Activated T-cell treated with anti-CD3 and anti-CD28 coated beads, Interleukin-2, amount 50 U/mL, for 24 hours (primary cell): ENCODE measurements around the gene ZC3H13.

Experiments used
- DNase-seq: peaks from one replicate; pipeline ENCODE4 v3.0.0-alpha.2; 2020
- H3K27ac Mint-ChIP-seq: 2 replicates; pipeline ENCODE4 v1.8.0; 2020; ENCODE audit warnings: mild to moderate bottlenecking, mixed read lengths
- H3K27me3 Mint-ChIP-seq: 2 replicates; pipeline ENCODE4 v1.8.0; 2020; ENCODE audit warnings: mixed read lengths
- H3K36me3 Mint-ChIP-seq: 2 replicates; pipeline ENCODE4 v1.8.0; 2020; ENCODE audit warnings: low read depth, mixed read lengths
- H3K4me1 Mint-ChIP-seq: 2 replicates; pipeline ENCODE4 v1.8.0; 2020; ENCODE audit warnings: low read depth, mixed read lengths
- H3K4me3 Mint-ChIP-seq: 2 replicates; pipeline ENCODE4 v1.8.0; 2020; ENCODE audit warnings: mild to moderate bottlenecking, moderate library complexity, mixed read lengths
- H3K9me3 Mint-ChIP-seq: 2 replicates; pipeline ENCODE4 v1.8.0; 2020; ENCODE audit warnings: mixed read lengths

Gene ZC3H13

GRCh38 chr13:46045424-46045823, 7.1 kb downstream of the ZC3H13 start:
- Mint-ChIP-seq H3K4me3 (no peak overlapping the region), H3K4me1 (peaks cover 37% of the 10 kb centered on the region), H3K27me3 (no peaks in the 10 kb centered on the region), H3K27ac (no peak overlapping the region), H3K9me3 (no peaks in the 10 kb centered on the region), H3K36me3 (peaks cover 56% of the 10 kb centered on the region)
- DNase-seq = no peak

GRCh38 chr13:46043647-46044046, 8.9 kb downstream of the ZC3H13 start:
- Mint-ChIP-seq H3K9me3 (no peaks in the 10 kb centered on the region), H3K4me3 (no peak overlapping the region), H3K4me1 (peaks cover 25% of the 10 kb centered on the region), H3K36me3 (peaks cover 59% of the 10 kb centered on the region), H3K27me3 (no peaks in the 10 kb centered on the region), H3K27ac (no peak overlapping the region)
- no peak for DNase-seq

- H3K36me3 Mint-ChIP-seq = peaks cover 72% of the 10 kb centered on the region
- no peaks in the 10 kb centered on the region for H3K9me3 Mint-ChIP-seq
- H3K4me3 Mint-ChIP-seq = no peak overlapping the region
- H3K27ac Mint-ChIP-seq = no peak overlapping the region
- H3K4me1 Mint-ChIP-seq = peaks cover 13% of the 10 kb centered on the region
- no peak for DNase-seq
- H3K27me3 Mint-ChIP-seq = no peaks in the 10 kb centered on the region
Observed at GRCh38 chr13:46041419-46041839, 11.1 kb downstream of the ZC3H13 start.

- H3K36me3 Mint-ChIP-seq = peaks cover 77% of the 10 kb centered on the region
- H3K27ac Mint-ChIP-seq = no peak overlapping the region
- H3K27me3 Mint-ChIP-seq = no peaks in the 10 kb centered on the region
- no peak for DNase-seq
- H3K4me3 Mint-ChIP-seq = no peak overlapping the region
- H3K4me1 Mint-ChIP-seq = peaks cover 13% of the 10 kb centered on the region
- H3K9me3 Mint-ChIP-seq = no peaks in the 10 kb centered on the region
Observed at GRCh38 chr13:46040763-46041162, 11.8 kb downstream of the ZC3H13 start.

- no peaks in the 10 kb centered on the region for H3K9me3 Mint-ChIP-seq
- H3K27me3 Mint-ChIP-seq = no peaks in the 10 kb centered on the region
- peaks cover 78% of the 10 kb centered on the region for H3K36me3 Mint-ChIP-seq
- peaks cover 9% of the 10 kb centered on the region for H3K4me1 Mint-ChIP-seq
- H3K27ac Mint-ChIP-seq = no peak overlapping the region
- DNase-seq = no peak
- H3K4me3 Mint-ChIP-seq = no peak overlapping the region
Observed at GRCh38 chr13:46039411-46040182, 12.9 kb downstream of the ZC3H13 start.

- no peak for DNase-seq
- no peaks in the 10 kb centered on the region for H3K9me3 Mint-ChIP-seq
- H3K4me1 Mint-ChIP-seq = peaks cover 7% of the 10 kb centered on the region
- peaks cover 86% of the 10 kb centered on the region for H3K36me3 Mint-ChIP-seq
- H3K27ac Mint-ChIP-seq = no peak overlapping the region
- H3K27me3 Mint-ChIP-seq = no peaks in the 10 kb centered on the region
- no peak overlapping the region for H3K4me3 Mint-ChIP-seq
Observed at GRCh38 chr13:46038296-46038695, 14.2 kb downstream of the ZC3H13 start.

- Mint-ChIP-seq H3K27ac (no peak overlapping the region), H3K9me3 (peaks cover 7% of the 10 kb centered on the region), H3K4me3 (no peak overlapping the region), H3K36me3 (peaks cover 88% of the 10 kb centered on the region), H3K27me3 (no peaks in the 10 kb centered on the region), H3K4me1 (peaks cover 20% of the 10 kb centered on the region)
- no peak for DNase-seq
Observed at GRCh38 chr13:46035066-46035465, 17.5 kb downstream of the ZC3H13 start.

- Mint-ChIP-seq H3K27me3 (no peaks in the 10 kb centered on the region), H3K36me3 (peaks cover 85% of the 10 kb centered on the region), H3K4me3 (no peak overlapping the region), H3K27ac (no peak overlapping the region), H3K4me1 (peaks cover 30% of the 10 kb centered on the region), H3K9me3 (peaks cover 7% of the 10 kb centered on the region)
- no peak for DNase-seq
Observed at GRCh38 chr13:46032341-46032740, 20.2 kb downstream of the ZC3H13 start.

GRCh38 chr13:46031581-46032263, 20.8 kb downstream of the ZC3H13 start:
- Mint-ChIP-seq H3K4me1 (peaks cover 30% of the 10 kb centered on the region), H3K27me3 (no peaks in the 10 kb centered on the region), H3K4me3 (no peak overlapping the region), H3K27ac (no peak overlapping the region), H3K36me3 (peaks cover 82% of the 10 kb centered on the region), H3K9me3 (peaks cover 7% of the 10 kb centered on the region)
- no peak for DNase-seq

GRCh38 chr13:46025157-46025556, 27.4 kb downstream of the ZC3H13 start:
- Mint-ChIP-seq H3K9me3 (no peaks in the 10 kb centered on the region), H3K4me1 (peaks cover 16% of the 10 kb centered on the region), H3K27ac (no peak overlapping the region), H3K36me3 (peaks cover 61% of the 10 kb centered on the region), H3K27me3 (no peaks in the 10 kb centered on the region), H3K4me3 (no peak overlapping the region)
- no peak for DNase-seq

- DNase-seq = no peak
- H3K4me3 Mint-ChIP-seq = no peak overlapping the region
- H3K4me1 Mint-ChIP-seq = peaks cover 4% of the 10 kb centered on the region
- no peaks in the 10 kb centered on the region for H3K9me3 Mint-ChIP-seq
- H3K27ac Mint-ChIP-seq = no peak overlapping the region
- no peaks in the 10 kb centered on the region for H3K27me3 Mint-ChIP-seq
- peaks cover 60% of the 10 kb centered on the region for H3K36me3 Mint-ChIP-seq
Observed at GRCh38 chr13:46022481-46022880, 30.1 kb downstream of the ZC3H13 start.

GRCh38 chr13:46016216-46016615, 36.3 kb downstream of the ZC3H13 start:
- Mint-ChIP-seq H3K4me1 (peaks cover 9% of the 10 kb centered on the region), H3K27ac (no peak overlapping the region), H3K27me3 (no peaks in the 10 kb centered on the region), H3K9me3 (no peaks in the 10 kb centered on the region), H3K4me3 (no peak overlapping the region), H3K36me3 (peaks cover 72% of the 10 kb centered on the region)
- no peak for DNase-seq

- Mint-ChIP-seq H3K9me3 (no peaks in the 10 kb centered on the region), H3K36me3 (peaks cover 76% of the 10 kb centered on the region), H3K4me1 (peaks cover 9% of the 10 kb centered on the region), H3K4me3 (no peak overlapping the region), H3K27ac (no peak overlapping the region), H3K27me3 (no peaks in the 10 kb centered on the region)
- DNase-seq = no peak
Observed at GRCh38 chr13:46015366-46015765, 37.2 kb downstream of the ZC3H13 start.

- H3K27ac Mint-ChIP-seq = peak overlapping the region; percentile 37
- H3K36me3 Mint-ChIP-seq = peaks cover 79% of the 10 kb centered on the region
Observed at GRCh38 chr13:46012404-46012803, 40.1 kb downstream of the ZC3H13 start.

GRCh38 chr13:46010148-46010547, 42.4 kb downstream of the ZC3H13 start:
- Mint-ChIP-seq H3K4me3 (no peak overlapping the region), H3K4me1 (peaks cover 9% of the 10 kb centered on the region), H3K36me3 (peaks cover 77% of the 10 kb centered on the region), H3K27me3 (no peaks in the 10 kb centered on the region), H3K27ac (no peak overlapping the region), H3K9me3 (no peaks in the 10 kb centered on the region)
- DNase-seq = no peak

More at GRCh38 chr13:46012404-46012803, 40.1 kb downstream of the ZC3H13 start:
- H3K9me3 Mint-ChIP-seq = no peaks in the 10 kb centered on the region
- H3K4me1 Mint-ChIP-seq = peaks cover 9% of the 10 kb centered on the region
- no peak overlapping the region for H3K4me3 Mint-ChIP-seq
- no peak for DNase-seq
- no peaks in the 10 kb centered on the region for H3K27me3 Mint-ChIP-seq
